HEK293 (cell line): Measurements from ENCODE around the gene VPS13D.

Experiments
- CTCF ChIA-PET: fragments of 350-600 bp; formaldehyde crosslinking; extraction: SDS; loops from one replicate; lab custom pipeline; 2021; ENCODE audit warnings: antibody characterized with exemption; lab: Yijun Ruan, JAX
- POLR2A ChIA-PET: fragments of 300-600 bp; formaldehyde crosslinking; extraction: SDS; loops from one replicate; lab custom pipeline; 2020; ENCODE audit warnings: antibody characterized with exemption, inconsistent platforms; lab: Yijun Ruan, JAX
- H3K27ac ChIP-seq: fragments of 200-500 bp; sonication (Bioruptor generic); 2 replicates; pipeline ENCODE4 v1.5.1; 2014; ENCODE audit warnings: low read depth, low read length, control low read depth, inconsistent platforms; ENCODE audit errors: extremely low read depth
- H3K36me3 ChIP-seq, 2 experiments: fragments of 200-500 bp in 1 of 2; sonication (Bioruptor generic) in 1 of 2; 1 replicate in 1 of 2; 2 replicates in 1 of 2; pipeline ENCODE4 v1.5.1; 2014 to 2017; ENCODE audit warnings: inconsistent platforms in 2 of 2, low read length in 2 of 2; ENCODE audit not compliant: control insufficient read depth in 2 of 2, insufficient read depth in 1 of 2
- H3K4me1 ChIP-seq: fragments of 200-500 bp; sonication (Bioruptor generic); 2 replicates; pipeline ENCODE4 v1.5.1; 2014; ENCODE audit warnings: mild to moderate bottlenecking, low read length, inconsistent platforms; ENCODE audit not compliant: control insufficient read depth, insufficient read depth
- H3K4me3 ChIP-seq: 2 replicates; pipeline ENCODE4 v1.5.1; 2011; ENCODE audit warnings: low read depth, mild to moderate bottlenecking, control low read depth, low read length, moderate library complexity
- H3K9me3 ChIP-seq: fragments of 200-500 bp; sonication (Bioruptor generic); 2 replicates; pipeline ENCODE4 v1.5.1; 2014; ENCODE audit warnings: low read depth, low read length, inconsistent platforms; ENCODE audit not compliant: control insufficient read depth, insufficient read depth
- BCL11A ChIP-seq: fragments of 450-650 bp; formaldehyde crosslinking; IDR thresholded peaks from 2 replicates; pipeline ENCODE4 v1.5.1; 2016; ENCODE audit warnings: low read depth, missing biosample characterization, missing genetic modification characterization
- GLIS1 ChIP-seq: fragments of 450-650 bp; formaldehyde crosslinking; IDR thresholded peaks from 2 replicates; pipeline ENCODE4 v1.5.1; 2016; ENCODE audit warnings: missing biosample characterization, missing genetic modification characterization
- HOXA7 ChIP-seq: sonication (generic); formaldehyde crosslinking; IDR thresholded peaks from 2 replicates; pipeline ENCODE4 v1.8.1; 2022; ENCODE audit warnings: missing genetic modification reagents, borderline replicate concordance
- KLF1 ChIP-seq: fragments of 450-650 bp; formaldehyde crosslinking; IDR thresholded peaks from 2 replicates; pipeline ENCODE4 v1.5.1; 2016; ENCODE audit warnings: missing biosample characterization, missing genetic modification characterization
- KLF9 ChIP-seq: fragments of 450-650 bp; formaldehyde crosslinking; IDR thresholded peaks from 2 replicates; pipeline ENCODE4 v1.5.1; 2016; ENCODE audit warnings: missing biosample characterization, missing genetic modification characterization, low read depth
- ZEB2 ChIP-seq: fragments of 450-650 bp; formaldehyde crosslinking; IDR thresholded peaks from 2 replicates; pipeline ENCODE4 v1.5.1; 2016; ENCODE audit warnings: missing biosample characterization, missing genetic modification characterization
- ZNF112 ChIP-seq: fragments of 450-650 bp; formaldehyde crosslinking; IDR thresholded peaks from 2 replicates; pipeline ENCODE4 v1.5.0; 2017; ENCODE audit warnings: missing biosample characterization, missing genetic modification characterization
- ZNF114 ChIP-seq: fragments of 450-650 bp; formaldehyde crosslinking; IDR thresholded peaks from 2 replicates; pipeline ENCODE4 v1.5.0; 2017; ENCODE audit warnings: missing biosample characterization, missing genetic modification characterization
- ZNF155 ChIP-seq: fragments of 450-650 bp; formaldehyde crosslinking; IDR thresholded peaks from 2 replicates; pipeline ENCODE4 v1.5.1; 2016; ENCODE audit warnings: missing biosample characterization, missing genetic modification characterization
- ZNF248 ChIP-seq: fragments of 450-650 bp; formaldehyde crosslinking; IDR thresholded peaks from 2 replicates; pipeline ENCODE4 v1.5.1; 2017; ENCODE audit warnings: missing biosample characterization, missing genetic modification characterization
- ZNF302 ChIP-seq: fragments of 450-650 bp; formaldehyde crosslinking; IDR thresholded peaks from 2 replicates; pipeline ENCODE4 v1.5.1; 2016; ENCODE audit warnings: missing biosample characterization, missing genetic modification characterization, low read depth
- ZNF335 ChIP-seq: fragments of 450-650 bp; formaldehyde crosslinking; conservative IDR thresholded peaks from 2 replicates; pipeline ENCODE4 v1.5.1; 2016; ENCODE audit warnings: missing biosample characterization, missing genetic modification characterization
- ZNF37A ChIP-seq: fragments of 450-650 bp; IDR thresholded peaks from 2 replicates; pipeline ENCODE4 v1.5.1; 2018; ENCODE audit warnings: missing biosample characterization, missing genetic modification characterization
- ZNF391 ChIP-seq: fragments of 450-650 bp; formaldehyde crosslinking; IDR thresholded peaks from 2 replicates; pipeline ENCODE4 v1.5.1; 2016; ENCODE audit warnings: low read depth, missing biosample characterization, missing genetic modification characterization, borderline replicate concordance
- ZNF423 ChIP-seq: fragments of 450-650 bp; formaldehyde crosslinking; IDR thresholded peaks from 2 replicates; pipeline ENCODE4 v1.5.1; 2016; ENCODE audit warnings: missing biosample characterization, missing genetic modification characterization
- ZNF510 ChIP-seq: fragments of 450-650 bp; formaldehyde crosslinking; IDR thresholded peaks from 2 replicates; pipeline ENCODE4 v1.5.1; 2018; ENCODE audit warnings: mild to moderate bottlenecking, missing genetic modification characterization, missing biosample characterization; ENCODE audit not compliant: insufficient replicate concordance
- ZNF529 ChIP-seq: fragments of 450-650 bp; formaldehyde crosslinking; IDR thresholded peaks from 2 replicates; pipeline ENCODE4 v1.5.1; 2017; ENCODE audit warnings: missing genetic modification characterization, missing biosample characterization; ENCODE audit not compliant: insufficient replicate concordance
- ZNF548 ChIP-seq: fragments of 450-650 bp; formaldehyde crosslinking; IDR thresholded peaks from 2 replicates; pipeline ENCODE4 v1.5.1; 2016; ENCODE audit warnings: missing biosample characterization, missing genetic modification characterization
- ZNF623 ChIP-seq: fragments of 450-650 bp; formaldehyde crosslinking; IDR thresholded peaks from 2 replicates; pipeline ENCODE4 v1.5.1; 2016; ENCODE audit warnings: missing biosample characterization, missing genetic modification characterization
- ZNF624 ChIP-seq: fragments of 450-650 bp; formaldehyde crosslinking; IDR thresholded peaks from 2 replicates; pipeline ENCODE4 v1.5.1; 2017; ENCODE audit warnings: missing biosample characterization, missing genetic modification characterization
- ZNF768 ChIP-seq: fragments of 450-650 bp; formaldehyde crosslinking; IDR thresholded peaks from 2 replicates; pipeline ENCODE4 v1.5.1; 2018; ENCODE audit warnings: missing biosample characterization, mild to moderate bottlenecking, missing genetic modification characterization
- ZNF777 ChIP-seq: fragments of 450-650 bp; formaldehyde crosslinking; IDR thresholded peaks from 2 replicates; pipeline ENCODE4 v1.5.1; 2017; ENCODE audit warnings: missing biosample characterization, missing genetic modification characterization, borderline replicate concordance
- ZNF843 ChIP-seq: fragments of 450-650 bp; formaldehyde crosslinking; IDR thresholded peaks from 2 replicates; pipeline ENCODE4 v1.5.1; 2016; ENCODE audit warnings: missing biosample characterization, missing genetic modification characterization
- TF ChIP-seq, protein P1 (sequence below): fragments of 450-650 bp; formaldehyde crosslinking; IDR thresholded peaks from 2 replicates; pipeline ENCODE4 v1.5.1; 2016; ENCODE audit warnings: missing biosample characterization, missing genetic modification characterization
- TF ChIP-seq, protein P2 (sequence below): fragments of 450-650 bp; formaldehyde crosslinking; IDR thresholded peaks from 2 replicates; pipeline ENCODE4 v1.5.1; 2016; ENCODE audit warnings: missing biosample characterization, missing genetic modification characterization
- TF ChIP-seq, protein P3 (sequence below): fragments of 450-650 bp; formaldehyde crosslinking; IDR thresholded peaks from 2 replicates; pipeline ENCODE4 v1.5.1; 2017; ENCODE audit warnings: missing biosample characterization, missing genetic modification characterization

VPS13D gene, protein sequence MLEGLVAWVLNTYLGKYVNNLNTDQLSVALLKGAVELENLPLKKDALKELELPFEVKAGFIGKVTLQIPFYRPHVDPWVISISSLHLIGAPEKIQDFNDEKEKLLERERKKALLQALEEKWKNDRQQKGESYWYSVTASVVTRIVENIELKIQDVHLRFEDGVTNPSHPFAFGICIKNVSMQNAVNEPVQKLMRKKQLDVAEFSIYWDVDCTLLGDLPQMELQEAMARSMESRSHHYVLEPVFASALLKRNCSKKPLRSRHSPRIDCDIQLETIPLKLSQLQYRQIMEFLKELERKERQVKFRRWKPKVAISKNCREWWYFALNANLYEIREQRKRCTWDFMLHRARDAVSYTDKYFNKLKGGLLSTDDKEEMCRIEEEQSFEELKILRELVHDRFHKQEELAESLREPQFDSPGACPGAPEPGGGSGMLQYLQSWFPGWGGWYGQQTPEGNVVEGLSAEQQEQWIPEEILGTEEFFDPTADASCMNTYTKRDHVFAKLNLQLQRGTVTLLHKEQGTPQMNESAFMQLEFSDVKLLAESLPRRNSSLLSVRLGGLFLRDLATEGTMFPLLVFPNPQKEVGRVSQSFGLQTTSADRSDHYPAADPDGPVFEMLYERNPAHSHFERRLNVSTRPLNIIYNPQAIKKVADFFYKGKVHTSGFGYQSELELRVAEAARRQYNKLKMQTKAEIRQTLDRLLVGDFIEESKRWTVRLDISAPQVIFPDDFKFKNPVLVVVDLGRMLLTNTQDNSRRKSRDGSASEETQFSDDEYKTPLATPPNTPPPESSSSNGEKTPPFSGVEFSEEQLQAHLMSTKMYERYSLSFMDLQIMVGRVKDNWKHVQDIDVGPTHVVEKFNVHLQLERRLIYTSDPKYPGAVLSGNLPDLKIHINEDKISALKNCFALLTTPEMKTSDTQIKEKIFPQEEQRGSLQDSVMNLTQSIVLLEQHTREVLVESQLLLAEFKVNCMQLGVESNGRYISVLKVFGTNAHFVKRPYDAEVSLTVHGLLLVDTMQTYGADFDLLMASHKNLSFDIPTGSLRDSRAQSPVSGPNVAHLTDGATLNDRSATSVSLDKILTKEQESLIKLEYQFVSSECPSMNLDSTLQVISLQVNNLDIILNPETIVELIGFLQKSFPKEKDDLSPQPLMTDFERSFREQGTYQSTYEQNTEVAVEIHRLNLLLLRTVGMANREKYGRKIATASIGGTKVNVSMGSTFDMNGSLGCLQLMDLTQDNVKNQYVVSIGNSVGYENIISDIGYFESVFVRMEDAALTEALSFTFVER (N-terminal part only)

DNA sequence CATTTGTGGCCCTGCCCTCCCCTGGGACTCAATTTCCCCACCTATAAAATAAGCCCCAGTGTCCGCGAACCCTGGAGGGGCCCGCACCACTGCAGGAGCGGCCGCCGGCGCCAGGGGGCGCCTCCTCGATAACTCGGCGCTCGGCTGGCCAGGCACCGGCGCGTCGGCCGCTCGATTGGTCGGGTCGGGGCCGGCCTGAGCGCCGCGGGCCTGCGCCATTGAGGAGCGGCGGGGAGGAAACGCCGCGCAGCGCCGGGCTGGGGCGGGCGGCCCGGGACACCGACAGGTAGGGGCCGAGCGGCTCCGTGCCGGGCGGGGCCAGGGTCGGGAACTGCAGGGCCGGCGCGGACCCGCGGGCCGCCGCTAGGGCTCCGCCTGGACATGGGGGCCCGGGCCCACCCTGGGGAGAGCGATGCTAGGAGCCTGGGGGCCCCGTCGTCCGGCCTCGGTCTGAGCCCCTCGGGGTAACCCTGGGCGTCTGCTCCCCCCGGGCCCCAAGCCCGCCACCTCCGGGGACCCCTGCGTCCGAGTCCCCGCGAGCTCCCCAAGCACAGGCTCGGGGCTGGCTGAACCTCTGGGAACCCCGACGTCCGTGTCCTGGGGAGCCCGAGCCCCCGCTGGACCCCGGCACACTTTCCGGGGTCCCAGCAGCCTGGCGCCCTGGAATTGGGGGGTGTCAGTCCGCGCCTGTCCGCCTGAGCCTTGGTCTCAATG, at the start of gene VPS13D:
Gene VPS13D, plus strand, starts transcription at position 196 of the 714 bp plus-strand sequence. CDS start 4,237 bp downstream, outside the sequence.
- CTCF ChIA-PET, result interaction anchor here (0.5 to 1.6 kb wide), 9 partner anchors 9 to 429 kb away, joined by 3 to 9 read pairs (median 5); no protein-coding TSS in a partner anchor
- TF ChIP-seq ZNF37A (0 out of 2 replicates have a peak, but pooled peaks have one; percentile 22), KLF1 (no peak), GLIS1 (tag by site-specific recombination) (no peak), HOXA7 (no peak), ZNF624 (tag by site-specific recombination) (no peak), ZNF510 (no peak), ZNF777 (no peak), ZNF768 (tag by site-specific recombination) (no peak), ZNF114 (no peak), ZNF335 (tag by site-specific recombination) (no peak), ZNF391 (tag by site-specific recombination) (no peak), ZNF155 (tag by site-specific recombination) (no peak), ZEB2 (tag by site-specific recombination) (no peak), BCL11A (no peak), ZNF423 (tag by site-specific recombination) (no peak), ZNF248 (tag by site-specific recombination) (no peak), ZNF843 (tag by site-specific recombination) (no peak), ZNF529 (no peak), KLF9 (tag by site-specific recombination) (no peak), ZNF112 (tag by site-specific recombination) (no peak), ZNF302 (tag by site-specific recombination) (no peak), ZNF623 (no peak), ZNF548 (tag by site-specific recombination) (no peak)
- TF ChIP-seq, protein P1, sequence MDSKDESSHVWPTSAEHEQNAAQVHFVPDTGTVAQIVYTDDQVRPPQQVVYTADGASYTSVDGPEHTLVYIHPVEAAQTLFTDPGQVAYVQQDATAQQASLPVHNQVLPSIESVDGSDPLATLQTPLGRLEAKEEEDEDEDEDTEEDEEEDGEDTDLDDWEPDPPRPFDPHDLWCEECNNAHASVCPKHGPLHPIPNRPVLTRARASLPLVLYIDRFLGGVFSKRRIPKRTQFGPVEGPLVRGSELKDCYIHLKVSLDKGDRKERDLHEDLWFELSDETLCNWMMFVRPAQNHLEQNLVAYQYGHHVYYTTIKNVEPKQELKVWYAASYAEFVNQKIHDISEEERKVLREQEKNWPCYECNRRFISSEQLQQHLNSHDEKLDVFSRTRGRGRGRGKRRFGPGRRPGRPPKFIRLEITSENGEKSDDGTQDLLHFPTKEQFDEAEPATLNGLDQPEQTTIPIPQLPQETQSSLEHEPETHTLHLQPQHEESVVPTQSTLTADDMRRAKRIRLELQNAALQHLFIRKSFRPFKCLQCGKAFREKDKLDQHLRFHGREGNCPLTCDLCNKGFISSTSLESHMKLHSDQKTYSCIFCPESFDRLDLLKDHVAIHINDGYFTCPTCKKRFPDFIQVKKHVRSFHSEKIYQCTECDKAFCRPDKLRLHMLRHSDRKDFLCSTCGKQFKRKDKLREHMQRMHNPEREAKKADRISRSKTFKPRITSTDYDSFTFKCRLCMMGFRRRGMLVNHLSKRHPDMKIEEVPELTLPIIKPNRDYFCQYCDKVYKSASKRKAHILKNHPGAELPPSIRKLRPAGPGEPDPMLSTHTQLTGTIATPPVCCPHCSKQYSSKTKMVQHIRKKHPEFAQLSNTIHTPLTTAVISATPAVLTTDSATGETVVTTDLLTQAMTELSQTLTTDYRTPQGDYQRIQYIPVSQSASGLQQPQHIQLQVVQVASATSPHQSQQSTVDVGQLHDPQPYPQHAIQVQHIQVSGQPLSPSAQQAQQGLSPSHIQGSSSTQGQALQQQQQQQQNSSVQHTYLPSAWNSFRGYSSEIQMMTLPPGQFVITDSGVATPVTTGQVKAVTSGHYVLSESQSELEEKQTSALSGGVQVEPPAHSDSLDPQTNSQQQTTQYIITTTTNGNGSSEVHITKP (tag by site-specific recombination), result no peak
- TF ChIP-seq, protein P2, sequence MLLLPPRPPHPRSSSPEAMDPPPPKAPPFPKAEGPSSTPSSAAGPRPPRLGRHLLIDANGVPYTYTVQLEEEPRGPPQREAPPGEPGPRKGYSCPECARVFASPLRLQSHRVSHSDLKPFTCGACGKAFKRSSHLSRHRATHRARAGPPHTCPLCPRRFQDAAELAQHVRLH (tag by site-specific recombination), result no peak
- TF ChIP-seq, protein P3, sequence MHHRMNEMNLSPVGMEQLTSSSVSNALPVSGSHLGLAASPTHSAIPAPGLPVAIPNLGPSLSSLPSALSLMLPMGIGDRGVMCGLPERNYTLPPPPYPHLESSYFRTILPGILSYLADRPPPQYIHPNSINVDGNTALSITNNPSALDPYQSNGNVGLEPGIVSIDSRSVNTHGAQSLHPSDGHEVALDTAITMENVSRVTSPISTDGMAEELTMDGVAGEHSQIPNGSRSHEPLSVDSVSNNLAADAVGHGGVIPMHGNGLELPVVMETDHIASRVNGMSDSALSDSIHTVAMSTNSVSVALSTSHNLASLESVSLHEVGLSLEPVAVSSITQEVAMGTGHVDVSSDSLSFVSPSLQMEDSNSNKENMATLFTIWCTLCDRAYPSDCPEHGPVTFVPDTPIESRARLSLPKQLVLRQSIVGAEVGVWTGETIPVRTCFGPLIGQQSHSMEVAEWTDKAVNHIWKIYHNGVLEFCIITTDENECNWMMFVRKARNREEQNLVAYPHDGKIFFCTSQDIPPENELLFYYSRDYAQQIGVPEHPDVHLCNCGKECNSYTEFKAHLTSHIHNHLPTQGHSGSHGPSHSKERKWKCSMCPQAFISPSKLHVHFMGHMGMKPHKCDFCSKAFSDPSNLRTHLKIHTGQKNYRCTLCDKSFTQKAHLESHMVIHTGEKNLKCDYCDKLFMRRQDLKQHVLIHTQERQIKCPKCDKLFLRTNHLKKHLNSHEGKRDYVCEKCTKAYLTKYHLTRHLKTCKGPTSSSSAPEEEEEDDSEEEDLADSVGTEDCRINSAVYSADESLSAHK (tag by site-specific recombination), result no peak

More for the DNA sequence above, at the start of gene VPS13D:
- Histone ChIP-seq H3K4me3 (peak within 1 kb of the TSS; percentile 87), H3K27ac (peak within 1 kb of the TSS; percentile 48; the same call in 1 of the 2 replicates), H3K4me1 (0 out of 2 replicates have a peak, but pooled peaks cover 3% of the 10 kb centered on the region), H3K36me3 (peaks cover 0 to 10% of the 10 kb centered on the region in 2 experiments; a peak in 2 of 3 replicates), H3K9me3 (no peaks in the 10 kb centered on the region)
- POLR2A ChIA-PET, result no interaction called here
